Cardiac fibroblast (primary cell): Measurements from ENCODE around the gene ETFA.

Experiments used
- DNase-seq, 2 donors: peaks; one replicate each; pipeline versions ENCODE4 v3.0.0 to v3.0.0-alpha.2; 2010; ENCODE audit warnings: low read depth in 2 of 2
- H3K4me3 ChIP-seq, 2 donors: replicated peaks in 1 of 2; 1 replicate in 1 of 2; 2 replicates in 1 of 2; pipeline ENCODE4 v1.5.1; 2011; ENCODE audit warnings: low read depth in 2 of 2, low read length in 2 of 2, mild to moderate bottlenecking in 2 of 2, moderate library complexity in 1 of 2
- TF ChIP-seq, protein P1 (sequence below): IDR thresholded peaks from one replicate; pipeline ENCODE4 v1.5.1; 2011; ENCODE audit warnings: low read depth, mild to moderate bottlenecking, low read length, inconsistent platforms

The ETFA gene

DNA sequence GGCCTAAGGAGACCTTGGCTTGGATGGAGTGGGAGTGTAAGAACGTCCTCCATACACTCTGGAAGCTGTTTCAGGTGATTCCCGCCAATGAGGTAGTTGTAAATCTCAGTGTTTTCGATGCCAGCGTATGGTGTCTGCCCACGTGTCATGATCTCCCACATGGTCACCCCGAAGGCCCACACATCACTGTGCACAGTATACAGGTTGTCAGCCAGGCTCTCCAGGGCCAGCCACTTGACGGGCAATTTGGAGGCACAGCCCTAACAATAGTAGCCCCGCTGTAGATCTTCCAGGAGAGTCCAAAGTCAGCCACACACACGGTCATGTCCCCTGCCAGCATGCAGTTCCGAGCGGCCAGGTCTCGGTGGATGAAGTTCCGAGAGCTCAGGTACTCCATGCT is 51.9 kb downstream of the ETFA start:
- DNase-seq, result no peak
- no peak overlapping the region for H3K4me3 ChIP-seq
- TF ChIP-seq, protein P1, sequence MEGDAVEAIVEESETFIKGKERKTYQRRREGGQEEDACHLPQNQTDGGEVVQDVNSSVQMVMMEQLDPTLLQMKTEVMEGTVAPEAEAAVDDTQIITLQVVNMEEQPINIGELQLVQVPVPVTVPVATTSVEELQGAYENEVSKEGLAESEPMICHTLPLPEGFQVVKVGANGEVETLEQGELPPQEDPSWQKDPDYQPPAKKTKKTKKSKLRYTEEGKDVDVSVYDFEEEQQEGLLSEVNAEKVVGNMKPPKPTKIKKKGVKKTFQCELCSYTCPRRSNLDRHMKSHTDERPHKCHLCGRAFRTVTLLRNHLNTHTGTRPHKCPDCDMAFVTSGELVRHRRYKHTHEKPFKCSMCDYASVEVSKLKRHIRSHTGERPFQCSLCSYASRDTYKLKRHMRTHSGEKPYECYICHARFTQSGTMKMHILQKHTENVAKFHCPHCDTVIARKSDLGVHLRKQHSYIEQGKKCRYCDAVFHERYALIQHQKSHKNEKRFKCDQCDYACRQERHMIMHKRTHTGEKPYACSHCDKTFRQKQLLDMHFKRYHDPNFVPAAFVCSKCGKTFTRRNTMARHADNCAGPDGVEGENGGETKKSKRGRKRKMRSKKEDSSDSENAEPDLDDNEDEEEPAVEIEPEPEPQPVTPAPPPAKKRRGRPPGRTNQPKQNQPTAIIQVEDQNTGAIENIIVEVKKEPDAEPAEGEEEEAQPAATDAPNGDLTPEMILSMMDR, result no peak

DNA sequence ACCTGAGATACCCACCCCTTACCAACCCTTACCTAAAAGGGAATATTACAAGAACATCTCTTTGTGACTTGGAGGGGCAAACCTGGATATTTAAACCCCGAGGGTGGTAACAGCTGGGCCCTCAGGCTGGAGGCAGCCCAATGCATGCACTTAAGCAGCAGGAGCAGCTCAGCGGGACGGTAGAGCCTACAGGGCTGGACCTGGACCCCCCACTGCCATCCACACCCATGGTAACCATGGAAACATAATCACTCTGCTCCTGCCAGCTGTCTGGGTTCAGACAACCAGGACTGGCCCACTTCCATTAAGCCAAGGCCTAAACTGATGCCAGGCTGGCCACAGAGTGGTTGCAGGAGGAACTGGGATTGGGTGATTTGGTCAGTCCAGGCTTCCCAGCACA is 52.8 kb downstream of the ETFA start:
- DNase-seq, result no peak
- TF ChIP-seq, protein P1, result no peak
- no peak overlapping the region for H3K4me3 ChIP-seq

DNA sequence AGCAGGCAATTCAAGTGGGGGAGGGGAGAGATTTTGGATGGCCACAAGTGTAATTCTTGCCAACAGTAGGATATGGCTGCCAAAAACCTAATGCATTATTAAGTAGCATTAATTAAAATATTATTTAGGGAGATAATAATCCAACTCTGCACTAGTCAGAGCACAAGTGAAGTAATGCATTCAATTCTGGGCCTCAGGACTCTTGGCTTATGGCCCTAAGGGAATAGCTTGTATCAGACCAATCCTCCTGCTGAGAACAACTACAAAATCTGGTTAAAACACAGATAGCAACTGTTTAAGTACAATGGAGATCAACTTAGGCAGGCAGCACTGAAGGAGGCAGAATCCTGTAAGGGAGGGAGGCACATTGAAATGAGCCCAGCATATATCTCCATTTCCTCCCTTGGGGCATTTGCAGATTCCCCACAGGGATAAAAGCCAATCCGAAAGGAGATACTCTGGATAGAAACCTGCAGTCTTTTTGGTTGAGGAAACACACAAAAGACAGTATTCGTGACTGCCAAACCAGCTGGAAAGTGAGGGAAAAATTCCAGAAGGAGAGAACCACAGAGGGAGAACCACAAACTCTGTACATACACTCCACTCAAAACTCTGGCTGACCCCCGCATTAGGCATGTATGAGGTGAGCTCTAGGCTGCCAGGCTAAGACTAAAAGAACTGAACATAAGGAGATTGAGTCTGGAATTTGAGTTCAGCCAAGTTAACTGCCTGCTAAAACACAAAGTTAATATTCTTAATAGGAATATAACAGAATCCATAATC is 57.4 kb downstream of the ETFA start:
- H3K4me3 ChIP-seq, result no peak overlapping the region
- TF ChIP-seq, protein P1, result no peak
- peak in 1 of 2 donors; percentile 23 for DNase-seq

DNA sequence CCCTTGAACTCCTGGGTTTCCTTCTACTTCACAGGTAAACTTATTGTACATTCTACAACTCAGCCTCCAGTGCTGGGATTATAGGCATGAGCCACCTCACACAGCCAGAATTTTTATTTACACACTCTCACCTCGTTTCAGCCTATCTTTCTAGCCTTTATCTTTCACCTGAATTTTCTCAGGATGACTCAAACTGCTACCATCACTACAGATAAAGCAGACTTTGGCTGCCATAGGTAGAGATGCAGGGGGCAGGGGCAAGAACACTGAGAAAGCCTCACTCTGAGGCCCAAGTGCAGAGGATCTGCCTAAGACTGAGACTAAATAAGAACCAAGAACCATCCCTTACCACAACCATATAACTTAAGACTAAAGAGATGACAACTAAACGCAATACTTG is 59.0 kb downstream of the ETFA start:
- DNase-seq, result no peak
- no peak overlapping the region for H3K4me3 ChIP-seq
- TF ChIP-seq, protein P1, result no peak

DNA sequence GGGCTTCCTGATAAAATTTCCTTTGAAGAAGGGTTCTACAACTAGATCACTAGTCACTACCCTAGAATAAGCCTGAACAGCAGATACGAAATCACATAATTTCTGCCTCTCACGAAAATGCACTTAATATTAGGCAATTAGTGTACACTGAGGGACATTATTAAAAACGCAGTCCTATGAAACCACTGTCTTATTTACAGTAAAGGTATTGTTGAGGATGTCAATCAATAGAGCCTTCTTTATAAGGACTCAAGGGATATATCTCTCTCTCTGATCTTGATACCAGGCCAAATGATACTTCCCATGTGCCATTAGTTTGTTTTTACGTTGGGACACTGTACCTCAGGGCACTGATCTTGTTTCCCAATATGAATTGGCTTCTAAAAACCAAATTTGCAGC is 59.6 kb downstream of the ETFA start:
- no peak overlapping the region for H3K4me3 ChIP-seq
- no peak for DNase-seq
- TF ChIP-seq, protein P1, result no peak

DNA sequence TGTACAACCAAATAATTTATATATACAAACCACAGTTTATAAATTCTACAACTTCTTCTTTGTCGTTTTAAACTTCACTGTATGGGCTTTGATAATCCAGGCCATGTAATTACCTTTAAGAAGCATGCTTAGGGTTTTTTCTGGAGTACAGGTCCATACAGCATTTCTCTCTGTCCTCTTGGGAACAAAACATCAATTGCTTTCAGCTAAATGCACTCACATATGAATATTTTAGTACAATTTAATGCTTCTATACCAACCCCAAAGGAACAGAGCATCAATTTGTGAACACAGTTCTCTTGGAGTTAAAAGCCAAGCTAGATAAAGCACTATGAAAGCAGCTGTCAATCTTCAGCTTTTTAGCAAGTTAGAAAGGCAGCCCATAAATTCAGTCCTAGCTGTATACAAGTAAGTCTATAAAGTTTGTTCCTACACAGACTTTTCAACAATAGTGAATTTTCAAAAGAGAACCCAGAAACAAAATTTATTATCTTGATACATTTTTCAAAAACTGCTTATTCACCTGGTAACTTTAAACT is 66.1 kb downstream of the ETFA start:
- DNase-seq, result no peak
- H3K4me3 ChIP-seq, result no peak overlapping the region
- TF ChIP-seq, protein P1, result no peak
